Measurements from ENCODE around the gene CCDC112.

- no peak for TF ChIP-seq GATA2 (IDR thresholded peaks at IDR 0.05; ENCODE audit: low read depth, low read length)
- TF ChIP-seq GATA3 (IDR thresholded peaks at IDR 0.05; ENCODE audit: low read depth, low read length) = no peak
Measured at GRCh38 chr5:115284021-115284420, 12.4 kb downstream of the CCDC112 start.

Measured in SH-SY5Y (cell line).